Liver (tissue), 3 donors: ENCODE data around the gene SSPN.

Experiments used
- EGR1 ChIP-seq, 2 donors: IDR thresholded peaks; 2 replicates each; pipeline ENCODE4 v1.6.1; 2016 to 2018; ENCODE audit warnings: antibody characterized with exemption in 2 of 2, low read depth in 2 of 2
- FOXA1 ChIP-seq: IDR thresholded peaks from 2 replicates; pipeline ENCODE4 v1.6.1; 2016; ENCODE audit warnings: antibody characterized with exemption
- FOXA2 ChIP-seq: IDR thresholded peaks from 2 replicates; pipeline ENCODE4 v1.6.1; 2016; ENCODE audit warnings: antibody characterized with exemption
- HNF4G ChIP-seq: IDR thresholded peaks from 2 replicates; pipeline ENCODE4 v1.6.1; 2016; ENCODE audit warnings: antibody characterized with exemption
- JUND ChIP-seq, 2 donors: IDR thresholded peaks; 2 replicates each; pipeline ENCODE4 v1.6.1; 2016; ENCODE audit warnings: antibody characterized with exemption in 2 of 2
- RAD21 ChIP-seq, 2 donors: IDR thresholded peaks; 2 replicates each; pipeline ENCODE4 v1.6.1; 2016; ENCODE audit warnings: antibody characterized with exemption in 2 of 2, mild to moderate bottlenecking in 2 of 2
- RXRA ChIP-seq, 2 donors: IDR thresholded peaks; 2 replicates each; pipeline ENCODE4 v1.6.1; 2017 to 2018; ENCODE audit warnings: antibody characterized with exemption in 2 of 2, mild to moderate bottlenecking in 1 of 2
- SP1 ChIP-seq: IDR thresholded peaks from 2 replicates; pipeline ENCODE4 v1.6.1; 2018; ENCODE audit warnings: antibody characterized with exemption, mild to moderate bottlenecking
- TAF1 ChIP-seq: conservative IDR thresholded peaks from 2 replicates; pipeline ENCODE4 v1.6.1; 2016; ENCODE audit warnings: antibody characterized with exemption, mild to moderate bottlenecking
- YY1 ChIP-seq: IDR thresholded peaks from 2 replicates; pipeline ENCODE4 v1.6.1; 2016; ENCODE audit warnings: antibody characterized with exemption, mild to moderate bottlenecking
- TF ChIP-seq, protein P1 (sequence below): fragments of 150-350 bp; IDR thresholded peaks from 2 replicates; pipeline ENCODE4 v1.5.1; 2017; ENCODE audit warnings: improper control_type of control experiment, low read depth, low read length; ENCODE audit not compliant: missing input control
- TF ChIP-seq, protein P2 (sequence below): IDR thresholded peaks from 2 replicates; pipeline ENCODE4 v1.6.1; 2016; ENCODE audit warnings: antibody characterized with exemption
- TF ChIP-seq, protein P3 (sequence below): IDR thresholded peaks from 2 replicates; pipeline ENCODE4 v1.6.1; 2016; ENCODE audit warnings: antibody characterized with exemption, mild to moderate bottlenecking
- TF ChIP-seq, protein P4 (sequence below): IDR thresholded peaks from 2 replicates; pipeline ENCODE4 v1.6.1; 2016; ENCODE audit warnings: antibody characterized with exemption
- donor health status: healthy.
- donor health status: healthy.

DNA sequence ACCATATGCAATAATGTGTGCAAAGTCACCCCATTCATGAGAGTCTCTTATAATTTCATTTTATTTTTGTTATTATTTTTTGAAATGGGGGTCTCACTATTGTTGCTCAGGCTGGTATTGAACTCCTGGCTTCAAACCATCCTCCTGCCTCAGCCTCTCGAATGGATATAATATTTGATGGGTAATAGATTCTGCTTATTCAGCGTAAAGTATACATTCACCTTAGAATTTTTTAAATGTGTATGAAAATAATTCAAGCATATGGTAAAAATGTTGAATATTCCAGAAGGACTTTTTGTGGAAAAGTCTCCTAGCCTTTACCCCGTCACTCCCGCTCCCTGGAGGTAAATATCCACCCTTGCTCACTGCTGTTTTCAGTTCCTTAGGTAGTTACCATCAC lies 23.4 kb upstream of the SSPN start:
- TF ChIP-seq, protein P1, sequence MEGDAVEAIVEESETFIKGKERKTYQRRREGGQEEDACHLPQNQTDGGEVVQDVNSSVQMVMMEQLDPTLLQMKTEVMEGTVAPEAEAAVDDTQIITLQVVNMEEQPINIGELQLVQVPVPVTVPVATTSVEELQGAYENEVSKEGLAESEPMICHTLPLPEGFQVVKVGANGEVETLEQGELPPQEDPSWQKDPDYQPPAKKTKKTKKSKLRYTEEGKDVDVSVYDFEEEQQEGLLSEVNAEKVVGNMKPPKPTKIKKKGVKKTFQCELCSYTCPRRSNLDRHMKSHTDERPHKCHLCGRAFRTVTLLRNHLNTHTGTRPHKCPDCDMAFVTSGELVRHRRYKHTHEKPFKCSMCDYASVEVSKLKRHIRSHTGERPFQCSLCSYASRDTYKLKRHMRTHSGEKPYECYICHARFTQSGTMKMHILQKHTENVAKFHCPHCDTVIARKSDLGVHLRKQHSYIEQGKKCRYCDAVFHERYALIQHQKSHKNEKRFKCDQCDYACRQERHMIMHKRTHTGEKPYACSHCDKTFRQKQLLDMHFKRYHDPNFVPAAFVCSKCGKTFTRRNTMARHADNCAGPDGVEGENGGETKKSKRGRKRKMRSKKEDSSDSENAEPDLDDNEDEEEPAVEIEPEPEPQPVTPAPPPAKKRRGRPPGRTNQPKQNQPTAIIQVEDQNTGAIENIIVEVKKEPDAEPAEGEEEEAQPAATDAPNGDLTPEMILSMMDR = no peak
- no peak for TF ChIP-seq FOXA1
- TF ChIP-seq, protein P2, sequence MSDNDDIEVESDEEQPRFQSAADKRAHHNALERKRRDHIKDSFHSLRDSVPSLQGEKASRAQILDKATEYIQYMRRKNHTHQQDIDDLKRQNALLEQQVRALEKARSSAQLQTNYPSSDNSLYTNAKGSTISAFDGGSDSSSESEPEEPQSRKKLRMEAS = no peak
- no peak for TF ChIP-seq FOXA2
- TF ChIP-seq TAF1 = no peak
- TF ChIP-seq, protein P3, sequence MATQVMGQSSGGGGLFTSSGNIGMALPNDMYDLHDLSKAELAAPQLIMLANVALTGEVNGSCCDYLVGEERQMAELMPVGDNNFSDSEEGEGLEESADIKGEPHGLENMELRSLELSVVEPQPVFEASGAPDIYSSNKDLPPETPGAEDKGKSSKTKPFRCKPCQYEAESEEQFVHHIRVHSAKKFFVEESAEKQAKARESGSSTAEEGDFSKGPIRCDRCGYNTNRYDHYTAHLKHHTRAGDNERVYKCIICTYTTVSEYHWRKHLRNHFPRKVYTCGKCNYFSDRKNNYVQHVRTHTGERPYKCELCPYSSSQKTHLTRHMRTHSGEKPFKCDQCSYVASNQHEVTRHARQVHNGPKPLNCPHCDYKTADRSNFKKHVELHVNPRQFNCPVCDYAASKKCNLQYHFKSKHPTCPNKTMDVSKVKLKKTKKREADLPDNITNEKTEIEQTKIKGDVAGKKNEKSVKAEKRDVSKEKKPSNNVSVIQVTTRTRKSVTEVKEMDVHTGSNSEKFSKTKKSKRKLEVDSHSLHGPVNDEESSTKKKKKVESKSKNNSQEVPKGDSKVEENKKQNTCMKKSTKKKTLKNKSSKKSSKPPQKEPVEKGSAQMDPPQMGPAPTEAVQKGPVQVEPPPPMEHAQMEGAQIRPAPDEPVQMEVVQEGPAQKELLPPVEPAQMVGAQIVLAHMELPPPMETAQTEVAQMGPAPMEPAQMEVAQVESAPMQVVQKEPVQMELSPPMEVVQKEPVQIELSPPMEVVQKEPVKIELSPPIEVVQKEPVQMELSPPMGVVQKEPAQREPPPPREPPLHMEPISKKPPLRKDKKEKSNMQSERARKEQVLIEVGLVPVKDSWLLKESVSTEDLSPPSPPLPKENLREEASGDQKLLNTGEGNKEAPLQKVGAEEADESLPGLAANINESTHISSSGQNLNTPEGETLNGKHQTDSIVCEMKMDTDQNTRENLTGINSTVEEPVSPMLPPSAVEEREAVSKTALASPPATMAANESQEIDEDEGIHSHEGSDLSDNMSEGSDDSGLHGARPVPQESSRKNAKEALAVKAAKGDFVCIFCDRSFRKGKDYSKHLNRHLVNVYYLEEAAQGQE = no peak
- TF ChIP-seq RXRA (IDR thresholded peaks at IDR 0.05) = no peak
- no peak for TF ChIP-seq JUND (IDR thresholded peaks at IDR 0.05)
- TF ChIP-seq HNF4G = no peak
- TF ChIP-seq YY1 = no peak
- TF ChIP-seq RAD21 (IDR thresholded peaks at IDR 0.05) = no peak
- TF ChIP-seq SP1 = no peak
- TF ChIP-seq EGR1 (IDR thresholded peaks at IDR 0.05; ENCODE audit: low read depth in 2 of 2) = no peak
- TF ChIP-seq, protein P4, sequence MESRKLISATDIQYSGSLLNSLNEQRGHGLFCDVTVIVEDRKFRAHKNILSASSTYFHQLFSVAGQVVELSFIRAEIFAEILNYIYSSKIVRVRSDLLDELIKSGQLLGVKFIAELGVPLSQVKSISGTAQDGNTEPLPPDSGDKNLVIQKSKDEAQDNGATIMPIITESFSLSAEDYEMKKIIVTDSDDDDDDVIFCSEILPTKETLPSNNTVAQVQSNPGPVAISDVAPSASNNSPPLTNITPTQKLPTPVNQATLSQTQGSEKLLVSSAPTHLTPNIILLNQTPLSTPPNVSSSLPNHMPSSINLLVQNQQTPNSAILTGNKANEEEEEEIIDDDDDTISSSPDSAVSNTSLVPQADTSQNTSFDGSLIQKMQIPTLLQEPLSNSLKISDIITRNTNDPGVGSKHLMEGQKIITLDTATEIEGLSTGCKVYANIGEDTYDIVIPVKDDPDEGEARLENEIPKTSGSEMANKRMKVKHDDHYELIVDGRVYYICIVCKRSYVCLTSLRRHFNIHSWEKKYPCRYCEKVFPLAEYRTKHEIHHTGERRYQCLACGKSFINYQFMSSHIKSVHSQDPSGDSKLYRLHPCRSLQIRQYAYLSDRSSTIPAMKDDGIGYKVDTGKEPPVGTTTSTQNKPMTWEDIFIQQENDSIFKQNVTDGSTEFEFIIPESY = no peak
